Stomach (tissue), 4 donors: Measurements from ENCODE around the gene TVP23B.
"Not testable (repeated sequence)": the region's sequence is repeated elsewhere in the genome, so short reads cannot be mapped to it uniquely, and the experiment has no call there.

ENCODE experiments used
- EP300 ChIP-seq: sonication (generic); formaldehyde crosslinking; IDR thresholded peaks from one replicate; pipeline ENCODE4 v1.6.1; 2017; ENCODE audit warnings: antibody characterized with exemption
- POLR2AphosphoS5 ChIP-seq, 3 donors: sonication (generic); formaldehyde crosslinking; IDR thresholded peaks; one replicate each; pipeline ENCODE4 v1.6.1; 2016; ENCODE audit warnings: antibody characterized with exemption in 3 of 3
- TF ChIP-seq, protein P1 (sequence below), 7 experiments: fragments of 450-650 bp in 4 of 7; fragments of 200-600 bp in 3 of 7; sonication (generic) in 3 of 7; IDR thresholded peaks; one replicate each; pipeline ENCODE4 v1.5.1; 2016 to 2019; ENCODE audit warnings: antibody characterized with exemption in 7 of 7, control low read depth in 2 of 7, mild to moderate bottlenecking in 1 of 7

DNA sequence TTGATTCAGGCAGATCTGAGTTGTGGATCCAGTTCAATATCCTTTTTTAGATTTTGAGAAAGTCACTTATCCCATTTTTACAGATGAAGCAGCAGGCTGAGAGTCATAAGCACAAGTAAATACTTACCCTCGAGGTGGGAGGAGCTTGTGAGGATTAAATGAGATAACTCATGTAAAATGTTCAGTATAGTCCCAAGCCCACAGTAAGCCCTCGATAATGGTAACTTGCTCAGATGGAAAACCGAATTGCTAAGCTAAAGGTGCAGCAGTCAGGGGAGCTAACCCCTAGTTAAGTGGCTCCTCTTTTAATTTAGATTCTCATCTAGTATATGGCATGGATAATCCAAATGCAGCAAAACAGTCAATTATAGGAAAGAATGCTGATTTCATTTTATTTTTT lies 34.9 kb downstream of the TVP23B start:
- TF ChIP-seq, protein P1, sequence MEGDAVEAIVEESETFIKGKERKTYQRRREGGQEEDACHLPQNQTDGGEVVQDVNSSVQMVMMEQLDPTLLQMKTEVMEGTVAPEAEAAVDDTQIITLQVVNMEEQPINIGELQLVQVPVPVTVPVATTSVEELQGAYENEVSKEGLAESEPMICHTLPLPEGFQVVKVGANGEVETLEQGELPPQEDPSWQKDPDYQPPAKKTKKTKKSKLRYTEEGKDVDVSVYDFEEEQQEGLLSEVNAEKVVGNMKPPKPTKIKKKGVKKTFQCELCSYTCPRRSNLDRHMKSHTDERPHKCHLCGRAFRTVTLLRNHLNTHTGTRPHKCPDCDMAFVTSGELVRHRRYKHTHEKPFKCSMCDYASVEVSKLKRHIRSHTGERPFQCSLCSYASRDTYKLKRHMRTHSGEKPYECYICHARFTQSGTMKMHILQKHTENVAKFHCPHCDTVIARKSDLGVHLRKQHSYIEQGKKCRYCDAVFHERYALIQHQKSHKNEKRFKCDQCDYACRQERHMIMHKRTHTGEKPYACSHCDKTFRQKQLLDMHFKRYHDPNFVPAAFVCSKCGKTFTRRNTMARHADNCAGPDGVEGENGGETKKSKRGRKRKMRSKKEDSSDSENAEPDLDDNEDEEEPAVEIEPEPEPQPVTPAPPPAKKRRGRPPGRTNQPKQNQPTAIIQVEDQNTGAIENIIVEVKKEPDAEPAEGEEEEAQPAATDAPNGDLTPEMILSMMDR (IDR thresholded peaks at IDR 0.05), result not testable (repeated sequence)
- not testable (repeated sequence) for TF ChIP-seq EP300; POLR2AphosphoS5 (IDR thresholded peaks at IDR 0.05)
